ENCODE results near the gene MTCP1. TPM values are rescaled to one million over a fixed set of nuclear protein-coding genes. Genes with fewer than 3 reads are reported as not detected.

Gene MTCP1
- total and polyA plus RNA-seq, 9 of the 15 experiments (the other 6 are each of a cell fraction or from before 2014, with no cell fraction given) = 12.7 to 28.0 (median 22.9) TPM

DNA sequence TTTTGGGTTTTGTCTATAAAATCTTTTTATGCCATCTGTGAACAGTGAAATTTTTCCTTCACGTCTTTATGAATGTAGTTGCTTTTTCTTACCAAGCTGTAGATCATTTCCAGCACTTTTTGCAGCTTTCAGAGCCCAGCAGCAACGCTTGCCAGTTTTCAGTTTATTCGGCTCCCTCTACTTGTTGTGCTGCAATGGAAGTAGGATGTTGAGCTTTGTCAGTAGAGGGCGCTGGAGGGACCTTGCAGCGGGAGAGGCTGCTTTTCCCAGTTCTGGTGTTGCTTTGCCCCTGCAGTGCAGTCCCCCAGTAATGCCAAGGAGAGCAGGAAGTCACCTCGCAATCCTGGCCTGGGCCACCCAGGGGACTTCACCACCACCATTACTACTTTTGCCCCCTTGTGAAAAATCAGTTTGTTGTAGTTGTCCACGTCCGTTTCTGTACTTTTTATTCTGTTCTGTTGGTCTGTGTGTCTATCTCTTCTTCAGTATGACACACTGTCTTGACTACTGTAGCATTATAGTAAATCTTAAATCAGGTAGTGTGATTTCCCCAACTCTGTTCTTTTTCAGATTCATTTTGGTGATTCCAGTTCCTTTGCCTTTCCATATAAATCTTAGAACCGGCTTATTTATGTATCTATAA is 21.8 kb downstream of the MTCP1 start (continued):
- TF ChIP-seq RAD21 (CRISPR knock-in tag; conservative IDR thresholded peaks at IDR 0.05 in 1 of 2, IDR thresholded peaks at IDR 0.05 in 1 of 2) = peak; percentile 21 to 50; a peak in 3 of 4 replicates
- TF ChIP-seq KLF16 (IDR thresholded peaks at IDR 0.05) = peak; percentile 18; the same call in 1 of the 2 replicates
- TF ChIP-seq SMARCB1 (IDR thresholded peaks at IDR 0.05; ENCODE audit: insufficient read length, low read depth) = no peak
- no peak for TF ChIP-seq ZNF263 (CRISPR knock-in tag; IDR thresholded peaks at IDR 0.05; ENCODE audit: borderline replicate concordance)
- no peak for TF ChIP-seq ASH1L (IDR thresholded peaks at IDR 0.05; ENCODE audit: borderline replicate concordance, low read depth, partially characterized antibody)
- TF ChIP-seq ZNF232 (CRISPR knock-in tag; IDR thresholded peaks at IDR 0.05) = no peak
- no peak for TF ChIP-seq ZKSCAN8 (CRISPR knock-in tag; IDR thresholded peaks at IDR 0.05)
- no peak for TF ChIP-seq ZNF431 (CRISPR knock-in tag; IDR thresholded peaks at IDR 0.05)
- TF ChIP-seq, protein P1, sequence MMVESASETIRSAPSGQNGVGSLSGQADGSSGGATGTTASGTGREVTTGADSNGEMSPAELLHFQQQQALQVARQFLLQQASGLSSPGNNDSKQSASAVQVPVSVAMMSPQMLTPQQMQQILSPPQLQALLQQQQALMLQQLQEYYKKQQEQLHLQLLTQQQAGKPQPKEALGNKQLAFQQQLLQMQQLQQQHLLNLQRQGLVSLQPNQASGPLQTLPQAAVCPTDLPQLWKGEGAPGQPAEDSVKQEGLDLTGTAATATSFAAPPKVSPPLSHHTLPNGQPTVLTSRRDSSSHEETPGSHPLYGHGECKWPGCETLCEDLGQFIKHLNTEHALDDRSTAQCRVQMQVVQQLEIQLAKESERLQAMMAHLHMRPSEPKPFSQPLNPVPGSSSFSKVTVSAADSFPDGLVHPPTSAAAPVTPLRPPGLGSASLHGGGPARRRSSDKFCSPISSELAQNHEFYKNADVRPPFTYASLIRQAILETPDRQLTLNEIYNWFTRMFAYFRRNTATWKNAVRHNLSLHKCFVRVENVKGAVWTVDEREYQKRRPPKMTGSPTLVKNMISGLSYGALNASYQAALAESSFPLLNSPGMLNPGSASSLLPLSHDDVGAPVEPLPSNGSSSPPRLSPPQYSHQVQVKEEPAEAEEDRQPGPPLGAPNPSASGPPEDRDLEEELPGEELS (CRISPR knock-in tag; IDR thresholded peaks at IDR 0.05; ENCODE audit: borderline replicate concordance) = no peak
- TF ChIP-seq ZNF780A (CRISPR knock-in tag; IDR thresholded peaks at IDR 0.05) = no peak
- TF ChIP-seq EHMT2 (IDR thresholded peaks at IDR 0.05) = peak; percentile 86
- TF ChIP-seq, protein P2, sequence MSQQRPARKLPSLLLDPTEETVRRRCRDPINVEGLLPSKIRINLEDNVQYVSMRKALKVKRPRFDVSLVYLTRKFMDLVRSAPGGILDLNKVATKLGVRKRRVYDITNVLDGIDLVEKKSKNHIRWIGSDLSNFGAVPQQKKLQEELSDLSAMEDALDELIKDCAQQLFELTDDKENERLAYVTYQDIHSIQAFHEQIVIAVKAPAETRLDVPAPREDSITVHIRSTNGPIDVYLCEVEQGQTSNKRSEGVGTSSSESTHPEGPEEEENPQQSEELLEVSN (IDR thresholded peaks at IDR 0.05; ENCODE audit: borderline replicate concordance in 1 of 2, extremely low read depth in 1 of 2, insufficient read depth in 1 of 2, insufficient read length in 1 of 2, low read depth in 1 of 2, low read length in 1 of 2, poor library complexity in 1 of 2, severe bottlenecking in 1 of 2) = no peak
- TF ChIP-seq, protein P3, sequence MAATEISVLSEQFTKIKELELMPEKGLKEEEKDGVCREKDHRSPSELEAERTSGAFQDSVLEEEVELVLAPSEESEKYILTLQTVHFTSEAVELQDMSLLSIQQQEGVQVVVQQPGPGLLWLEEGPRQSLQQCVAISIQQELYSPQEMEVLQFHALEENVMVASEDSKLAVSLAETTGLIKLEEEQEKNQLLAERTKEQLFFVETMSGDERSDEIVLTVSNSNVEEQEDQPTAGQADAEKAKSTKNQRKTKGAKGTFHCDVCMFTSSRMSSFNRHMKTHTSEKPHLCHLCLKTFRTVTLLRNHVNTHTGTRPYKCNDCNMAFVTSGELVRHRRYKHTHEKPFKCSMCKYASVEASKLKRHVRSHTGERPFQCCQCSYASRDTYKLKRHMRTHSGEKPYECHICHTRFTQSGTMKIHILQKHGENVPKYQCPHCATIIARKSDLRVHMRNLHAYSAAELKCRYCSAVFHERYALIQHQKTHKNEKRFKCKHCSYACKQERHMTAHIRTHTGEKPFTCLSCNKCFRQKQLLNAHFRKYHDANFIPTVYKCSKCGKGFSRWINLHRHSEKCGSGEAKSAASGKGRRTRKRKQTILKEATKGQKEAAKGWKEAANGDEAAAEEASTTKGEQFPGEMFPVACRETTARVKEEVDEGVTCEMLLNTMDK (IDR thresholded peaks at IDR 0.05; ENCODE audit: borderline replicate concordance, insufficient read depth, low read depth, low read length, poor library complexity, severe bottlenecking) = peak; percentile 12
- TF ChIP-seq, protein P4, sequence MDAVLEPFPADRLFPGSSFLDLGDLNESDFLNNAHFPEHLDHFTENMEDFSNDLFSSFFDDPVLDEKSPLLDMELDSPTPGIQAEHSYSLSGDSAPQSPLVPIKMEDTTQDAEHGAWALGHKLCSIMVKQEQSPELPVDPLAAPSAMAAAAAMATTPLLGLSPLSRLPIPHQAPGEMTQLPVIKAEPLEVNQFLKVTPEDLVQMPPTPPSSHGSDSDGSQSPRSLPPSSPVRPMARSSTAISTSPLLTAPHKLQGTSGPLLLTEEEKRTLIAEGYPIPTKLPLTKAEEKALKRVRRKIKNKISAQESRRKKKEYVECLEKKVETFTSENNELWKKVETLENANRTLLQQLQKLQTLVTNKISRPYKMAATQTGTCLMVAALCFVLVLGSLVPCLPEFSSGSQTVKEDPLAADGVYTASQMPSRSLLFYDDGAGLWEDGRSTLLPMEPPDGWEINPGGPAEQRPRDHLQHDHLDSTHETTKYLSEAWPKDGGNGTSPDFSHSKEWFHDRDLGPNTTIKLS (IDR thresholded peaks at IDR 0.05; ENCODE audit: borderline replicate concordance, low read depth) = no peak
- no peak for TF ChIP-seq GABPB2 (CRISPR knock-in tag; conservative IDR thresholded peaks at IDR 0.05)
- 0 out of 2 replicates have a peak, but pooled peaks have one; percentile 21 for TF ChIP-seq CREM (IDR thresholded peaks at IDR 0.05; ENCODE audit: low read depth)
- no peak for TF ChIP-seq KDM1A (IDR thresholded peaks at IDR 0.05)
- TF ChIP-seq, protein P5, sequence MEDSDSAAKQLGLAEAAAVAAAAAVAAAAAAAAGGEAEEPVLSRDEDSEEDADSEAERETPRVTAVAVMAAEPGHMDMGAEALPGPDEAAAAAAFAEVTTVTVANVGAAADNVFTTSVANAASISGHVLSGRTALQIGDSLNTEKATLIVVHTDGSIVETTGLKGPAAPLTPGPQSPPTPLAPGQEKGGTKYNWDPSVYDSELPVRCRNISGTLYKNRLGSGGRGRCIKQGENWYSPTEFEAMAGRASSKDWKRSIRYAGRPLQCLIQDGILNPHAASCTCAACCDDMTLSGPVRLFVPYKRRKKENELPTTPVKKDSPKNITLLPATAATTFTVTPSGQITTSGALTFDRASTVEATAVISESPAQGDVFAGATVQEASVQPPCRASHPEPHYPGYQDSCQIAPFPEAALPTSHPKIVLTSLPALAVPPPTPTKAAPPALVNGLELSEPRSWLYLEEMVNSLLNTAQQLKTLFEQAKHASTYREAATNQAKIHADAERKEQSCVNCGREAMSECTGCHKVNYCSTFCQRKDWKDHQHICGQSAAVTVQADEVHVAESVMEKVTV (CRISPR knock-in tag; IDR thresholded peaks at IDR 0.05) = 0 out of 2 replicates have a peak, but pooled peaks have one; percentile 10
